DMS79 (cell line): ENCODE results near the gene FAM76B.

Experiments used
- DNase-seq: peaks from one replicate; lab custom pipeline; 2025; lab: John Stamatoyannopoulos, UW

The FAM76B gene

GRCh38 chr11:95792200-95792599 lies 2.6 kb upstream of the FAM76B start:
- DNase-seq: no peak

GRCh38 chr11:95791709-95792033 lies 2.1 kb upstream of the FAM76B start:
- DNase-seq: no peak

GRCh38 chr11:95790933-95791708 lies 1.5 kb upstream of the FAM76B start:
- peak; percentile 71 for DNase-seq

- DNase-seq: peak; percentile 96
Measured at GRCh38 chr11:95790123-95790932, 746 bp upstream of the FAM76B start, which contains the start of gene CEP57. CEP57 (plus strand) TSS chr11:95790498; CDS start chr11:95790699, 201 bp downstream.

- peak; percentile 33 for DNase-seq
Measured at GRCh38 chr11:95788921-95789505, 569 bp downstream of the FAM76B start.

- no peak for DNase-seq
Measured at GRCh38 chr11:95780544-95780943, 9.0 kb downstream of the FAM76B start.

GRCh38 chr11:95778699-95779098 lies 10.9 kb downstream of the FAM76B start:
- DNase-seq: no peak

GRCh38 chr11:95776859-95777258 lies 12.7 kb downstream of the FAM76B start:
- no peak for DNase-seq

- DNase-seq: no peak
Measured at GRCh38 chr11:95768521-95768920, 21.1 kb downstream of the FAM76B start.

GRCh38 chr11:95767498-95767897 lies 22.1 kb downstream of the FAM76B start:
- DNase-seq: no peak

- DNase-seq: no peak
Measured at GRCh38 chr11:95766701-95767100, 22.9 kb downstream of the FAM76B start.

GRCh38 chr11:95764267-95764898 lies 25.2 kb downstream of the FAM76B start:
- DNase-seq: peak; percentile 46

- no peak for DNase-seq
Measured at GRCh38 chr11:95762534-95762933, 27.0 kb downstream of the FAM76B start.

GRCh38 chr11:95760941-95761340 lies 28.6 kb downstream of the FAM76B start:
- DNase-seq: no peak

- no peak for DNase-seq
Measured at GRCh38 chr11:95751515-95751914, 38.1 kb downstream of the FAM76B start.

GRCh38 chr11:95750101-95750500 lies 39.5 kb downstream of the FAM76B start:
- DNase-seq: no peak

- DNase-seq: no peak
Measured at GRCh38 chr11:95739108-95739938, 50.3 kb downstream of the FAM76B start.

GRCh38 chr11:95736809-95737208 lies 52.8 kb downstream of the FAM76B start:
- DNase-seq: no peak

GRCh38 chr11:95736355-95736754 lies 53.2 kb downstream of the FAM76B start:
- no peak for DNase-seq

GRCh38 chr11:95734009-95734572 lies 55.5 kb downstream of the FAM76B start:
- DNase-seq: no peak

- no peak for DNase-seq
Measured at GRCh38 chr11:95732930-95733602, 56.5 kb downstream of the FAM76B start.
